GM12874 (cell line): ENCODE results near the gene ATXN1.
A peak's percentile ranks its signal among the peaks of the same experiment; 100 is the strongest.

Source experiments
- TF ChIP-seq, protein P1 (sequence below): IDR thresholded peaks from 2 replicates; pipeline ENCODE4 v1.5.1; 2011; ENCODE audit warnings: low read depth, mild to moderate bottlenecking, control low read depth, low read length, moderate library complexity; ENCODE audit not compliant: insufficient read depth

ATXN1 gene

DNA sequence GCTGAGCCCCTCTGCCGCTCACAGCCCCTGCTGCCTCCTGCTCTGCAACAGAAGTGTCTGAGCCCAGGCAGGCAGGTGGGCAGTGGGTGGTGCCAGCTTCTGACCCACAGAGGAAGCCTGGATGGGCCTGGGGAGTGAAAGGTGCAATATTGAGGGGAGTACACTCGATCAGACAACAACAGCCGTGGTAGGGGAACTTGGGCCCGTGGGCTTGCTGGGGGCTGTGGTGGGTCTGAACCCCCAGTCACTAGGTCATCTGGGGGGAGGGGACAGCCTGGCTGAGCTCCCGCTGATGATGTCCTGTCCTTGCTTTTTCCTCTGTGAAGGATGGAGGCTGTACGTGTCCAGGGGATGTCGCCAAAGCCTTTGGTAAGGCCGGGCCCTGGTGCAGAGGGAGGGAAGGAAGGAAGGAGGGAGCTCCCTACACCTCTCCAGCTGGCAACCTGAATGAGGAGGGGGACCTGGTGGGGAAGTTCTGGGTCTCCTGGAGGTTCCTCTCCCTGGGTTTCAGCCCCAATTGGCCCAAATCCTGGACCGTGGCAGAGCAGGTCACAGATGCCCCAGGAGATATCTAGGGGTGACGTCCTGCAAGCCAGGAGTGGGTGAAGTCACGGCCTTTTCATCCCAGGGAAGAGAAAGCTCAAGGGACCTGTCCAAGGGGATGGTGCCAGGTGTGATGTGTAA lies 475.7 kb downstream of the ATXN1 start:
- TF ChIP-seq, protein P1, sequence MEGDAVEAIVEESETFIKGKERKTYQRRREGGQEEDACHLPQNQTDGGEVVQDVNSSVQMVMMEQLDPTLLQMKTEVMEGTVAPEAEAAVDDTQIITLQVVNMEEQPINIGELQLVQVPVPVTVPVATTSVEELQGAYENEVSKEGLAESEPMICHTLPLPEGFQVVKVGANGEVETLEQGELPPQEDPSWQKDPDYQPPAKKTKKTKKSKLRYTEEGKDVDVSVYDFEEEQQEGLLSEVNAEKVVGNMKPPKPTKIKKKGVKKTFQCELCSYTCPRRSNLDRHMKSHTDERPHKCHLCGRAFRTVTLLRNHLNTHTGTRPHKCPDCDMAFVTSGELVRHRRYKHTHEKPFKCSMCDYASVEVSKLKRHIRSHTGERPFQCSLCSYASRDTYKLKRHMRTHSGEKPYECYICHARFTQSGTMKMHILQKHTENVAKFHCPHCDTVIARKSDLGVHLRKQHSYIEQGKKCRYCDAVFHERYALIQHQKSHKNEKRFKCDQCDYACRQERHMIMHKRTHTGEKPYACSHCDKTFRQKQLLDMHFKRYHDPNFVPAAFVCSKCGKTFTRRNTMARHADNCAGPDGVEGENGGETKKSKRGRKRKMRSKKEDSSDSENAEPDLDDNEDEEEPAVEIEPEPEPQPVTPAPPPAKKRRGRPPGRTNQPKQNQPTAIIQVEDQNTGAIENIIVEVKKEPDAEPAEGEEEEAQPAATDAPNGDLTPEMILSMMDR: no peak

DNA sequence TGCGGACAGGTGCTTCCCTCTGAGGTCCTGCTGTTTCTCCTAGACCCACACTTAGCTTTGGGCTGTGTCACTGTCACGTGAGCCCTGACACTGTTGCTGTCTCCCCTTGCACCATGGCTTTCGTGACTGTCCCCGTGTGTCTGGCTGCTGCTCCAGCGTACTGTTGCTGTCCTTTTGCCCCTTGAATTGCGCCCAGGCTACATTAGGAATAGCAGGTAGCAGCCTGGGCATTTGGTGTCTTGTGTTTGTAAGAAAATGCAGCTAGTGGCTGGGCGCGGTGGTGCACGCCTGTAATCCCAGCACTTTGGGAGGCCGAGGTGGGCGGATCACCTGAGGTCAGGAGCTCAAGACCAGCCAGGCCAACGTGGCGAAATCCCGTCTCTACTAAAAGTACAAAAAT lies 476.8 kb downstream of the ATXN1 start:
- TF ChIP-seq, protein P1: no peak

DNA sequence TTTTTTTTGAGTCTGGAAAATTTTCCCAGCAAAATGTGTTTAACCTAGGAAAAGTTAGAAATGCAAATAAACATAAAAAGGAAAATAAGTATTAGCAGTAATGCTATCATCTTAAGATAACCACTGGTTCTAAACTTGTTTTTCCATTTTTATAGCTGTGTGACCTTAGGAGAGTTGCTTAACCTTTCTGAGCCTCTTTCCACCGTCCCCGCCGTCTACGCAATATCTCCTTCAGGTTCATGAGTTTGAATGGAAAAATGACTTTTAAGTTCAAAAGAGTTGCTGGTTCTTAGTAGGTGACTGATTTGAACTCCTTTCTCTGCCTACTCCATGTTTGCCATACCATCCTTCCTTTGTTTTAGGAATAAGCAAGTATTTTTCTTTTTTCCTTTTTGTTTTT lies 478.9 kb downstream of the ATXN1 start:
- TF ChIP-seq, protein P1: no peak

DNA sequence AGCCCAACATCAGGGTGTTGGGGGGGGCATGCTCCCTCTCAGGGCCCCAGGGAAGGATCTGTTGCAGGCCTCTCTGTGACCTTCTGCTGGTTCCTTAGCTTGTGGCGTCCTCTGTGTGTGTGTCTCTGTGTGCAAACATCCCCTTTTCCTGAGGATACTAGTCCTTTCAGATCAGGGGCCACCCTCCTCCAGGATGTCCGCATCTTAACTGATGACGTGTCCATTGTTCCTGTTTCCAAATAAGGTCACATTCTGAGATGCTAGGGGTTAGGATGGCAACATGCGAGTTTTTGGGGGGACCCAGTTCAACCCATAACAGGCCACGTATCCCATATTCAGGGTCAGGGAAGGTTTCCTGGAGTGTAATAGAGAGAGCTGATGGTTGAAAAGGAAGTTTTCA lies 482.0 kb downstream of the ATXN1 start:
- TF ChIP-seq, protein P1: no peak

DNA sequence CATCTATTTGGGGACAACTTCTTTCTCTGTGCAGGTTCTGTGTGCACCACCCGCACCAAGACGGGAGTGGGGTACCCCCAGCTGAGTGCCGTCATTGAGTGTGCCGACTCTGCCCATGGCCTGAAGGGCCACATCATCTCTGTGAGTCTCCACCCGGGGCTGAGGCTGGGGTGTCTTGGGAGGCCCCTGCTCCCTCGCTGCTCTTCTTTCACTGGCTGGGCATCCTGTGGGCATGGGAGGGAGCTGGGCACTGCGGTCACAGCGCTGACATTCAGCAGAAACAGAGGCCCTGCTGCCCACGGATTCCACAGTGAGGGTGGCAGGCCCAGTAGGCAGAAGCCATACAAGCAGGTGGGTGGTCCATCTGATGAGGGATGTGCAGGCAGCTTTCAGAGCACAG lies 482.5 kb downstream of the ATXN1 start:
- TF ChIP-seq, protein P1: no peak

DNA sequence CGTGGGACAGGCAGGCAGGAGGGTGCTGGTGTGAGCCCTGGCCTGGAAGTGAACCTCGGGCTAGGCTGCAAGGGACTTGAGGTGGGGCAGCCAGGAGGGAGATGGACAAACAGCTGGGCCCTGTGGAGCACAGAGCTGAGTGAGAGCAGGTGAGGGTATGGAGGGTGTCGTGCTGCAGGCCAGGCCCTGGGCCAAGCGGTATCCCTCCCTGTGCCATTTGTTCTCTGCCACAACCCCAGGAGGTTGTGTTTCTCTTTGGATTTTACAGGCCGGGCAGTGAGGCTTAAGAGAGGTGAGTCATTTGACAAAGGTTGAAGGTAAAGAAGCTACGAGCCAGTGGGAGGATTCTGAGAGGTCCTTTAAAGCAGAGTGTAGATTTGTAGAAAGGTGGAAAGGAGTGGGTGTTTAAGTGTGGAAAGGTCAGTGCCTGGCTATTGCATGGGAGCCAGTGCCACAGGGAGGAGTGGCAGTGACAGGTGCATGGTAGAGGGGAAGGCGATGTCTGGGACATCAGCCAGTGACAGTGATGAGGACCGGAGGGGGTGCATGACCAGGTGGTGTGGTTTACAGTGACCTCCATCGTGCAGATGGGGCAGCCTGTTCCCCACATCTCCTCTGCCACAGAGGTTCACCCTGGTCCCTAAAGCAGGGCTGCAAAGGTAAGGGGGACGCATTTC lies 483.1 kb downstream of the ATXN1 start:
- TF ChIP-seq, protein P1: no peak

DNA sequence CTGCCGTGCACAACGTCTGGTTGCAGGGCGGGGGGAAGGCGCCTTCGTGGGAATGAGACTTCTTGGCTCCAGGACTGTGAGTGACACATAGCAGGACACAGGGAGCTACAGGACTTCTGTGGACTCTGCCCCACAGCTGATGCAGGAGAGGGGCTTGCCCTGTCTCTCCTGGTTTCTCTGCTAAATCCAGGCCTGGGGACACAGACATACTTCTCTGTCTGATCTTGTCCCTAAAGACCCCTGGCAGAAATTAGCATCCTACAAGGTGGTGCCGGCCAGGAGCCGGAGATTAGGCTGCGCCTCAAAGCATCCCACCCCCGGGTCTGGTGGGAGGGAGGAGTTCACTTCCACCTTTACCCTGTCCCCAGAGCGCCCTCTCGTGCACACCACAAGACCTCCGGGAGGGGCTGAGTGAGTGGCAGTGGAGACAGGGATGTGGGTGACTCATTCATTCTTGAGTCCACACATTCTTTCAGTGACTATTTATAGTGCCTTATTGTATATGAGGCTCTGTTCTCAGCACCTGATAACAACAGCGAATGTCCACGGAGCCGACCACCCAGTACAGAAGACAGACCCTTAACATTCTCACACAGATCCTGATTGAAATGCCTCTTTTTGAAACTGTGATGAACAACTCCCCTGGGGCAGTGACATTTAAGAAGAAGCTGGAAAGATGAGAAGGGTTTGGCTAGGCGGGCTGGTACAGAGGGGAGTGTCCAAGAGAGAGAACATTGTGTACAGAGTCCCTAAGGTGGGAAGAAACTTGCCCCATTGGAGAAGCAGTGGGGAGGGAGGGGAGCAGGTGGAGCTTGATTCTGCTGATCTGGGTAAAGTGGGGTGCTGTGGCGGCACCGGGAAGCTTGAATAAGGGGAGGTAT lies 483.9 kb downstream of the ATXN1 start:
- TF ChIP-seq, protein P1: peak; percentile 38
